H1 (cell line): Measurements from ENCODE around the gene ADAMTS15. TPM values are rescaled to one million over a fixed set of nuclear protein-coding genes. Genes with fewer than 3 reads are reported as not detected.

ENCODE experiments used
- CTCF ChIA-PET: fragments of 300-600 bp; sonication (Branson Sonifier 250); formaldehyde crosslinking; loops from one replicate; lab custom pipeline; 2021; ENCODE audit not compliant: partially characterized antibody; lab: Charles Lee
- POLR2A ChIA-PET: fragments of 300-600 bp; sonication (Branson Sonifier 250); formaldehyde crosslinking; loops from one replicate; lab custom pipeline; 2021; ENCODE audit warnings: inconsistent platforms; ENCODE audit not compliant: partially characterized antibody; lab: Charles Lee
- DNase-seq, 2 experiments: peaks; one replicate each; pipeline versions ENCODE4 v3.0.0 to v3.0.0-alpha.2; 2010 to 2022; ENCODE audit warnings: low spot score in 2 of 2, low read depth in 1 of 2, mixed read lengths in 1 of 2
- FAIRE-seq: peaks from 2 replicates; lab custom pipeline; 2011; peaks lifted over from hg19 to GRCh38; lab: Jason Lieb, UNC
- H2AFZ ChIP-seq: 2 replicates; pipeline ENCODE4 v1.8.1; 2012; ENCODE audit warnings: low read length, inconsistent platforms
- H2AK5ac ChIP-seq: 2 replicates; pipeline ENCODE4 v1.6.1; 2013; ENCODE audit warnings: low read depth, low read length
- H2BK120ac ChIP-seq: replicated peaks from 2 replicates; pipeline ENCODE3; 2013; ENCODE audit warnings: low read depth, low read length, inconsistent platforms
- H2BK12ac ChIP-seq: 2 replicates; pipeline ENCODE4 v1.6.1; 2013; ENCODE audit warnings: low read depth, low read length
- H2BK15ac ChIP-seq: 2 replicates; pipeline ENCODE4 v1.6.1; 2013; ENCODE audit warnings: low read length
- H2BK20ac ChIP-seq: 2 replicates; pipeline ENCODE4 v1.6.1; 2013; ENCODE audit warnings: low read length
- H2BK5ac ChIP-seq: 2 replicates; pipeline ENCODE4 v1.6.1; 2013; ENCODE audit warnings: low read depth, low read length
- H3K14ac ChIP-seq: 2 replicates; pipeline ENCODE4 v1.6.1; 2013; ENCODE audit warnings: inconsistent platforms; ENCODE audit not compliant: insufficient read length
- H3K18ac ChIP-seq: 2 replicates; pipeline ENCODE4 v1.6.1; 2013; ENCODE audit warnings: low read length; ENCODE audit errors: extremely low read depth
- H3K23ac ChIP-seq: 2 replicates; pipeline ENCODE4 v1.6.1; 2013; ENCODE audit warnings: inconsistent platforms; ENCODE audit not compliant: insufficient read length
- H3K23me2 ChIP-seq: 2 replicates; pipeline ENCODE4 v1.6.1; 2013; ENCODE audit warnings: low read depth, low read length
- H3K27ac ChIP-seq: 2 replicates; pipeline ENCODE4 v1.6.1; 2011; ENCODE audit warnings: low read depth, low read length, inconsistent platforms
- H3K27me3 ChIP-seq, 4 experiments: replicated peaks in 1 of 4; 1 replicate in 1 of 4; 2 replicates in 3 of 4; pipeline versions ENCODE4 v1.6.1 to v1.8.1; 2011 to 2013; ENCODE audit warnings: low read length in 3 of 4, mild to moderate bottlenecking in 3 of 4, inconsistent platforms in 2 of 4, mixed read lengths in 2 of 4, moderate library complexity in 1 of 4; ENCODE audit not compliant: control insufficient read depth in 3 of 4, insufficient read depth in 3 of 4; ENCODE audit errors: extremely low read depth in 1 of 4
- H3K36me3 ChIP-seq, 4 experiments: 2 replicates each; pipeline versions ENCODE4 v1.6.1 to v1.8.1; 2011 to 2013; ENCODE audit warnings: mild to moderate bottlenecking in 4 of 4, low read length in 3 of 4, moderate library complexity in 2 of 4, control low read depth in 1 of 4, inconsistent platforms in 1 of 4; ENCODE audit not compliant: insufficient read depth in 4 of 4, control insufficient read depth in 2 of 4
- H3K4ac ChIP-seq: replicated peaks from 2 replicates; pipeline ENCODE3; 2013; ENCODE audit warnings: low read length, low read depth, mixed read lengths, inconsistent platforms; ENCODE audit not compliant: insufficient read length
- H3K4me1 ChIP-seq, 4 experiments: replicated peaks in 1 of 4; 1 replicate in 1 of 4; 2 replicates in 3 of 4; pipeline versions ENCODE4 v1.6.1 to v1.8.1; 2011 to 2013; ENCODE audit warnings: low read length in 3 of 4, inconsistent platforms in 2 of 4, mixed read lengths in 1 of 4; ENCODE audit not compliant: insufficient read depth in 4 of 4, control insufficient read depth in 3 of 4
- H3K4me2 ChIP-seq, 2 experiments: 2 replicates each; pipeline versions ENCODE4 v1.6.1 to v1.8.1; 2011 to 2013; ENCODE audit warnings: low read depth in 2 of 2, low read length in 2 of 2, control low read depth in 1 of 2, inconsistent platforms in 1 of 2, mild to moderate bottlenecking in 1 of 2; ENCODE audit not compliant: insufficient read depth in 1 of 2
- H3K4me3 ChIP-seq, 4 experiments: fragments of 200-600, 300-600 bp in 1 of 4; sonication (generic), shearing (Covaris generic), sonication (Bioruptor Twin) in 1 of 4; 2 replicates each; pipeline versions ENCODE4 v1.5.1 to v1.8.1; 2011 to 2016; ENCODE audit warnings: low read length in 4 of 4, low read depth in 3 of 4, control low read depth in 2 of 4, inconsistent platforms in 2 of 4, mild to moderate bottlenecking in 2 of 4, mixed read lengths in 1 of 4, moderate library complexity in 1 of 4; ENCODE audit not compliant: insufficient read depth in 2 of 4; ENCODE audit errors: extremely low read depth in 1 of 4
- H3K56ac ChIP-seq: replicated peaks from 2 replicates; pipeline ENCODE3; 2013; ENCODE audit warnings: low read depth, mild to moderate bottlenecking, mixed read lengths, low read length, inconsistent platforms; ENCODE audit not compliant: insufficient read length
- H3K79me1 ChIP-seq: 2 replicates; pipeline ENCODE4 v1.6.1; 2013; ENCODE audit warnings: low read depth, low read length, control low read depth
- H3K79me2 ChIP-seq, 2 experiments: 2 replicates each; pipeline versions ENCODE4 v1.6.1 to v1.8.1; 2012 to 2013; ENCODE audit warnings: low read length in 2 of 2, mild to moderate bottlenecking in 2 of 2, inconsistent platforms in 1 of 2; ENCODE audit not compliant: insufficient read depth in 2 of 2, control insufficient read depth in 1 of 2
- H3K9ac ChIP-seq, 4 experiments: replicated peaks in 1 of 4; 1 replicate in 1 of 4; 2 replicates in 3 of 4; pipeline versions ENCODE4 v1.6.1 to v1.8.1; 2011 to 2013; ENCODE audit warnings: low read depth in 3 of 4, low read length in 3 of 4, control low read depth in 2 of 4, mild to moderate bottlenecking in 2 of 4, moderate library complexity in 2 of 4, inconsistent platforms in 1 of 4; ENCODE audit errors: extremely low read depth in 1 of 4
- H3K9me3 ChIP-seq, 2 experiments: 2 replicates each; pipeline versions ENCODE4 v1.6.1 to v1.8.1; 2012 to 2013; ENCODE audit warnings: mild to moderate bottlenecking in 2 of 2, moderate library complexity in 2 of 2, control low read depth in 1 of 2, inconsistent platforms in 1 of 2, low read depth in 1 of 2, low read length in 1 of 2, mixed read lengths in 1 of 2; ENCODE audit not compliant: insufficient read depth in 2 of 2
- H4K20me1 ChIP-seq, 2 experiments: replicated peaks in 1 of 2; 2 replicates each; pipeline versions ENCODE3 to v1.8.1; 2011 to 2013; ENCODE audit warnings: inconsistent platforms in 2 of 2, low read length in 2 of 2, mild to moderate bottlenecking in 1 of 2; ENCODE audit not compliant: insufficient read depth in 2 of 2, control insufficient read depth in 1 of 2
- H4K5ac ChIP-seq: 2 replicates; pipeline ENCODE4 v1.6.1; 2013; ENCODE audit warnings: low read length, low read depth, mixed read lengths, inconsistent platforms; ENCODE audit not compliant: insufficient read length
- H4K8ac ChIP-seq: 2 replicates; pipeline ENCODE4 v1.8.0; 2013; ENCODE audit warnings: mild to moderate bottlenecking, moderate library complexity, low read length, inconsistent platforms; ENCODE audit not compliant: insufficient read depth; ENCODE audit errors: extremely low read depth
- H4K91ac ChIP-seq: replicated peaks from 2 replicates; pipeline ENCODE3; 2013; ENCODE audit warnings: low read length, mixed read lengths, inconsistent platforms; ENCODE audit not compliant: insufficient read length
- EGR1 ChIP-seq: IDR thresholded peaks from 2 replicates; pipeline ENCODE4 v1.6.1; 2011; ENCODE audit warnings: low read depth, low read length, borderline replicate concordance
- JUND ChIP-seq: IDR thresholded peaks from 2 replicates; pipeline ENCODE4 v1.6.1; 2011; ENCODE audit warnings: mild to moderate bottlenecking, improper control_type of control experiment, low read length
- KDM4A ChIP-seq: IDR thresholded peaks from one replicate; pipeline ENCODE4 v1.7.1; 2012; ENCODE audit warnings: low read depth, mild to moderate bottlenecking, moderate library complexity, low read length, inconsistent platforms; ENCODE audit not compliant: severe bottlenecking
- POU5F1 ChIP-seq: IDR thresholded peaks from 2 replicates; pipeline ENCODE4 v1.6.1; 2011; ENCODE audit warnings: low read depth, mild to moderate bottlenecking, low read length, moderate library complexity
- SUZ12 ChIP-seq: fragments of 200-600 bp; sonication (generic); IDR thresholded peaks from 2 replicates; pipeline ENCODE4 v1.6.1; 2012; ENCODE audit warnings: mild to moderate bottlenecking, inconsistent platforms, low read length, moderate library complexity, mixed read lengths
- TCF12 ChIP-seq: IDR thresholded peaks from 2 replicates; pipeline ENCODE4 v1.6.1; 2011; ENCODE audit warnings: low read depth, mild to moderate bottlenecking, low read length
- WGBS, 2 experiments: shearing (Covaris generic) in 1 of 2; methylation state at CpG; one replicate each; pipeline versions ENCODE4 v1.1.6 to v1.1.7; 2013 to 2015; ENCODE audit warnings: low lambda C conversion rate in 2 of 2, mixed read lengths in 2 of 2, inconsistent platforms in 1 of 2, low coverage in 1 of 2, missing lambda C conversion rate in 1 of 2; ENCODE audit not compliant: insufficient replicate concordance in 2 of 2, insufficient coverage in 1 of 2, insufficient read length in 1 of 2; ENCODE audit errors: extremely low coverage in 1 of 2, missing lambda C conversion rate in 1 of 2; 5-methylcytosine and 5-hydroxymethylcytosine counted together
- polyA plus RNA-seq, 7 experiments: library from polyadenylated mRNA; depleted of rRNA in 3 of 7; stranded (reverse) in 5 of 7; unstranded in 2 of 7; fragments of >200 nt in 5 of 7; fragments of 200-250 nt in 2 of 7; gene quantifications; 1 replicate in 5 of 7; 2 replicates in 1 of 7; 4 replicates in 1 of 7; pipeline versions ENCODE4 v1.2.1 to v1.2.3, GENCODE V29; 2011 to 2013; ENCODE audit warnings: missing spikeins in 2 of 7, mixed read lengths in 2 of 7
- total RNA-seq: library from RNA; stranded (reverse); fragmentation: NEBNext Ultra II Directional; extraction: Animal tissue kit (Norgen Biotek cat#: 25700); gene quantifications from 2 replicates; pipeline ENCODE4 v1.2.1, GENCODE V29; 2021
- TF ChIP-seq, protein P1 (sequence below): IDR thresholded peaks from 2 replicates; pipeline ENCODE4 v1.6.1; 2012; ENCODE audit warnings: inconsistent platforms
- TF ChIP-seq, protein P2 (sequence below), 3 experiments: IDR thresholded peaks; 1 replicate in 2 of 3; 2 replicates in 1 of 3; pipeline versions ENCODE4 v1.5.1 to v1.6.1; 2011; ENCODE audit warnings: low read length in 3 of 3, mild to moderate bottlenecking in 3 of 3, inconsistent platforms in 2 of 3, low read depth in 1 of 3, moderate library complexity in 1 of 3; ENCODE audit not compliant: insufficient read depth in 1 of 3; ENCODE audit errors: control extremely low read depth in 1 of 3

The ADAMTS15 gene
- total and polyA plus RNA-seq, 2 of the 8 experiments (the other 6 are each of a cell fraction or from before 2014, with no cell fraction given) = 1.7 to 4.7 TPM

DNA sequence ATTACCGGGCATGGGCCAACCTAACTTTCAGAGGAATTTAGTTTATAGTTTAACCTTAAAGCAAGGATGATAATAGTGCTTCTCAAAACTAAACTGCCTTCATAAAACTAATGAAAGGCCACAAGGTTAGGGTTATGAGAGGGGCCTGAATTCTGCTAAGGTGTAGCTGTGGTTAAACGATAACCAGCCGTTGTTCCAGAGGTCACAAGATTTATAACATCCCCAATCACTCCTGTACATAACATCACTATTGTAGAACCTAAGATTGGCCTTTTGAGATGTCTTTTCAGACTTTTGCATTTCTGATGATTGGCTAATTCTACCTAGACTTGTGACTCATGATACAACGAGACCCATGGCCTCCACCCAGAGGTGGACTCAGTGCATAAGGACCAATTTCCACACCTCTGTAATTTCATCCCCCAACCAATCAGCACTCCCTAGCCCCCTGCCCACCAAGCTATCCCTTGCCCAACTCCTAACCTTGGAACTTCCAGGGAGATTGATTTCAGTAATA lies 69.8 kb downstream of the ADAMTS15 start:
- Histone ChIP-seq H3K79me2 (no peaks in the 10 kb centered on the region), H3K27me3 (peaks cover 0 to 4% (median 0%) of the 10 kb centered on the region in 4 experiments; a peak in 2 of 7 replicates), H4K91ac (no peak overlapping the region), H3K4me2 (no peak overlapping the region), H3K23me2 (no peaks in the 10 kb centered on the region; the same call in 1 of the 2 replicates), H3K14ac (no peak overlapping the region), H3K27ac (no peak overlapping the region), H2AFZ (no peak overlapping the region), H3K56ac (no peak overlapping the region), H3K9ac (no peak overlapping the region), H2AK5ac (no peak overlapping the region; the same call in 1 of the 2 replicates), H3K4ac (no peak overlapping the region), H4K8ac (no peak overlapping the region), H3K4me1 (peaks cover 10 to 19% (median 16%) of the 10 kb centered on the region in 4 experiments), H2BK20ac (no peak overlapping the region), H2BK5ac (no peak overlapping the region; the same call in 1 of the 2 replicates), H3K36me3 (no peaks in the 10 kb centered on the region), H2BK15ac (no peak overlapping the region), H4K20me1 (no peaks in the 10 kb centered on the region), H3K4me3 (no peak overlapping the region), H3K18ac (peak overlapping the region; percentile 13; the same call in 1 of the 2 replicates), H2BK120ac (no peak overlapping the region), H2BK12ac (no peak overlapping the region), H3K79me1 (no peaks in the 10 kb centered on the region), H4K5ac (no peak overlapping the region), H3K23ac (no peak overlapping the region), H3K9me3 (no peaks in the 10 kb centered on the region)
- CTCF ChIA-PET = interaction anchor here (1.0 to 2.2 kb wide), 2 partner anchors 13 to 68 kb away, joined by 3 to 10 read pairs; no protein-coding TSS in a partner anchor
- FAIRE-seq (no peak), DNase-seq (no peak)
- 83% methylated on average over 4 of the region's 4 CpGs; no CpG with 5 or more reads in 1 of the 2 experiments for WGBS, 2 experiments
- POLR2A ChIA-PET = no interaction called here
- TF ChIP-seq EGR1 (no peak), TCF12 (no peak), KDM4A (no peak), JUND (no peak), POU5F1 (no peak), SUZ12 (no peak)
- TF ChIP-seq, protein P1, sequence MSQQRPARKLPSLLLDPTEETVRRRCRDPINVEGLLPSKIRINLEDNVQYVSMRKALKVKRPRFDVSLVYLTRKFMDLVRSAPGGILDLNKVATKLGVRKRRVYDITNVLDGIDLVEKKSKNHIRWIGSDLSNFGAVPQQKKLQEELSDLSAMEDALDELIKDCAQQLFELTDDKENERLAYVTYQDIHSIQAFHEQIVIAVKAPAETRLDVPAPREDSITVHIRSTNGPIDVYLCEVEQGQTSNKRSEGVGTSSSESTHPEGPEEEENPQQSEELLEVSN = no peak
- TF ChIP-seq, protein P2, sequence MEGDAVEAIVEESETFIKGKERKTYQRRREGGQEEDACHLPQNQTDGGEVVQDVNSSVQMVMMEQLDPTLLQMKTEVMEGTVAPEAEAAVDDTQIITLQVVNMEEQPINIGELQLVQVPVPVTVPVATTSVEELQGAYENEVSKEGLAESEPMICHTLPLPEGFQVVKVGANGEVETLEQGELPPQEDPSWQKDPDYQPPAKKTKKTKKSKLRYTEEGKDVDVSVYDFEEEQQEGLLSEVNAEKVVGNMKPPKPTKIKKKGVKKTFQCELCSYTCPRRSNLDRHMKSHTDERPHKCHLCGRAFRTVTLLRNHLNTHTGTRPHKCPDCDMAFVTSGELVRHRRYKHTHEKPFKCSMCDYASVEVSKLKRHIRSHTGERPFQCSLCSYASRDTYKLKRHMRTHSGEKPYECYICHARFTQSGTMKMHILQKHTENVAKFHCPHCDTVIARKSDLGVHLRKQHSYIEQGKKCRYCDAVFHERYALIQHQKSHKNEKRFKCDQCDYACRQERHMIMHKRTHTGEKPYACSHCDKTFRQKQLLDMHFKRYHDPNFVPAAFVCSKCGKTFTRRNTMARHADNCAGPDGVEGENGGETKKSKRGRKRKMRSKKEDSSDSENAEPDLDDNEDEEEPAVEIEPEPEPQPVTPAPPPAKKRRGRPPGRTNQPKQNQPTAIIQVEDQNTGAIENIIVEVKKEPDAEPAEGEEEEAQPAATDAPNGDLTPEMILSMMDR (IDR thresholded peaks at IDR 0.05; ENCODE audit: control extremely low read depth in 1 of 3, insufficient read depth in 1 of 3, low read depth in 1 of 3, low read length in 3 of 3) = no peak
